Activated naive CD4-positive, alpha-beta T cell treated with anti-CD3 and anti-CD28 coated beads, Interleukin-2, amount 50 U/mL, for 16 hours (primary cell): ENCODE results near the gene RNU1-3.
"Not testable (repeated sequence)": the region's sequence is repeated elsewhere in the genome, so short reads cannot be mapped to it uniquely, and the experiment has no call there.

ENCODE experiments used
- DNase-seq: peaks from one replicate; pipeline ENCODE4 v3.0.0-alpha.2; 2020

The RNU1-3 gene

DNA sequence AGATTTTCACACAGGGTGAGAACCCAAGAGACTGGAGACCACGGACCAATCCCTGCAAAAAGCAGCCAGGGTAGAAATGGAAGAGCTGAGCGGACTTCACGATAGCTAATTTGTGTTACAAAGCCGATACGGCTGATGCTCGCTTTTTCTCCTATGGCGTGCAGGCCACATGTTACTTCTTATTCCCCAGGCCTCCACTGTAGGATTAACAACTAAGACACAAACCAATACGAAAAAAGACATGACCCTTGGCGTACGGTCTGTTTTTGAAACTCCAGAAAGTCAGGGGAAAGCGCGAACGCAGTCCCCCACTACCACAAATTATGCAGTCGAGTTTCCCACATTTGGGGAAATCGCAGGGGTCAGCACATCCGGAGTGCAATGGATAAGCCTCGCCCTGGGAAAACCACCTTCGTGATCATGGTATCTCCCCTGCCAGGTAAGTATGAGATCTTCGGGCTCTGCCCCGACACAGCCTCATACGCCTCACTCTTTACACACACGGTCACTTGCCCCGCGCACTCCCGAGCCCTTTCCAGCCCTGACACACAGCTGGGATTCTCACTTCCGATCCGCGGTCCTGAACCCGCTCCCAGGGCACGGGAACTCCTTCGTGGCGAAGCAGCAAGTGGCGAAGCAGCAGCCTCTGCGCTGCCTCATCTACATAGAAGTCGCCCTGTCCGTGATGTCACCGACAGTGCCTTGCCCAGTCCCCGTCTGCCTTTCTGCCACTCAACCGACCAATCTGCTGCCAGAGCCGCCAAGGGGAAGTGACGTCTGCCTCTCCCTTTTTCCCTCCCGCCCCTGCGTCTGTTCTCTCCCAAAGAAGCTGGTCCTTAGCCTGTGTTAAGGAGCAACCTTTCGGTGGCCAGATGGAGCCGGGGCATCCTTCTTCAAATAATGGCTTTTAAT, at the start of gene RNU1-3:
RNU1-3 (minus strand) TSS at position 447 of the 912 bp plus-strand sequence.
- DNase-seq = not testable (repeated sequence)

DNA sequence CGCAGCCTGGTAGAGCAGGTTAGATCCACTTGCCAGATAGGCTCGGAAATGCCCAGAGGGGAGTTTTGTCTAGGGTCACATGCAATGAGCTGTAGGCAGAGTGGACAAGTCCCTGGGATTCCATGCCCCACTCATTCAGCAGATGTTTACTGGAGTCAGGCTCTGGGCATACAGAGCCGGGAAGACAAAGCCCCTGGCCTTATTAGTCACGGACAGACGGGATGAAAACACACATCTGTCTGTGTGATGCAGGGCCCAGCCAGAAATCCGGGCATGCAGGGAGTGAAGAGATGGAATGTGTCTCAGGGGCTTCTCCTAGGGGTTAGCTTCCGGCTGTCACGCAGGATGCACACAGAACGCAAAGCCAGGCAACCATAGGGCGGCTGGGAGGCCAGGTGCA, 46.7 kb upstream of the RNU1-3 start:
- DNase-seq = not testable (repeated sequence)

DNA sequence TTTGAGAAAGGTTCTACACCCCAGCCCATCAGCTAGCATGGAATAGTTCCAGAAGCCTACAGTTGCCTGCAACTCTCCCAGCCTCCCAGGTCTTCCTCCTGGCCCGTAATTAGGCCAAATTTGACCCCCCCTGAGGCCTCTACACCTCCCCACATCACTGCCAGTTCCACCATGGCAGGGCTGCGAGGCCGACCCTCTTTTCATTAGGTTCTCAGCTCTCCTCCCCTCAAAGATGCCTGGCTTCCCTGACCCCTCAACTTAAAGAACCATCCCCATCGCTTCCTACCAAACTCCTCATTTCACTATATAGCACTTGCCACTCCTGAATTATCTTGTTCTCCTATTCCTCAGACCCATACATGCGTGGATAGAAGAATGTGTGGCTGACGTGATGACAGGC, 46.2 kb upstream of the RNU1-3 start:
- not testable (repeated sequence) for DNase-seq

DNA sequence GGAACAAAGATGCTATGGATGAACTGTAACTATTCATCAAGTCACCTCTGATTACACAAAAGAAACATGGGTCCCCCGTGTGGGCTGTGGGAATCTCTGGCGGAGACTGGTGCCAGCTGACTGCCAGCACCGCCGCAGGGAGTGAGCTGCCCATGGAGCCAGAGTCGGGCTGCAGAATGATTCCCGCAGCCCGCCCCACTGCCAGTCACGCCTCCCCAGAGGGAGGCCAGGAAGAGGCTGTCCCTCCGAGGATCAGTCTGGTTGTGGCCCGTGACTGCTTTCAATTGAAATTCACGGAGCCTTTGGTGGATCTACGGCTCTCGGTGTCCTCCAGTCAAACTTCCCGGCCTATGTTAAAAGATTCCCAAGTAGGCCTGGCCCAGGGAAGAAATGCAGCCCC, 45.8 kb upstream of the RNU1-3 start:
- not testable (repeated sequence) for DNase-seq

DNA sequence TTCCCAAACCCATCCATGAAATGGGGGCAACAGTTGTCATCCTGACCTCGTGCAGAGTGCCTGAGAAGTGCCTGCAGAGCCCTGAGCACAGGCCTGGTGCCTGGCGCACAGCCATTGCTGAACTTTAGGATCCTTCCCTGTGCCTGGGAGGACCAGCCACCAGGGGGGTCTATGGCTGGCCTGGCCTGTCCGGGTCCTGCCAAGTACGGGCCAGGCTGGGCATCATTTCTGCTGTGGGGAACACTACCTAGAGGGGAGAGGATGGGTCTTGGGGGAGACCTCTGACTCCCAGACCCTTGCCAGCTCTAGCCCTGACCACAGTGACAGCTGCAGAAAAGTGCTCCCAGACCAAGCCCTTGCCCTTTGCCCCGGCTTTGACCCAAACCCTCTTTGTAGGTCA, 45.4 kb upstream of the RNU1-3 start:
- not testable (repeated sequence) for DNase-seq

DNA sequence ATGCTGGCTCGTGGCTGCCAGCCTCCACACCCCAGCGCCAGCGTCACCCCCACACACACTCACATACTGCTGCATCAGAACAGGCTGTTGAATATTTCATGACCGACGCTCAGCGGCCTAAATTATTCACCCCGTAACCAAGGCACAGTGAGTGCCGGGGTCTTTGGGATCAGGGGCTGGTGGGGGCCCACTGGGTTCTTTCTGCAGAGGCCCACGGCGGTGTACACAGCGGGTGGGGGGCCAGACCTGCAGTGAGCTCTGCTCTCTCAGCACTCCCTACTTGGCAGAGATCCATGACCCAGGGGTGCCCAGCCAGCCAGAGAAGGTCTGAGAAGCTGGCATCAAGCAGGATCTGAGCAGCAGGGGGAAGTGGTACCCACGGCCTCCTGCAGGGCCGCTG, 43.9 kb upstream of the RNU1-3 start:
- DNase-seq = not testable (repeated sequence)

DNA sequence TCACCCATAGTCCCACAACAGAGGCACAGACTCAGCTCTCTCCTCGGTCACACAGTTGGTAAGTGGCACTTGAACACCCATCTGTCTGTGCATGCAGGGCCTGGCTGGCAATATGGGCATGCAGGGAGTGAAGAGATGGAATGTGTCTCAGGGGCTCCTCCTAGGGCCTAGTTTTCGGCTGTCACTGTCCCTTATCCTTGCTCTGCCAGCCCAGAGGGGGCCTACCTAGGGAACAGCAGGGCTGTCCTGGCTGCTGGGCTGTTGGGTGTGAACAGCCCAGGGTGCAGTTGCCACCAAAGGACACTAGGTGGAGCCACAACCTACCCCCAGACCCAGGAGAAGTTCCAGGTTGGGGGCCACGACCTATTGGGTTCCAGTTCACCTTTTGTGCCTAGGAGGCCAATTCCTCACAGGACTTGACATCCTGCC, 42.9 kb upstream of the RNU1-3 start:
- peak; percentile 57 for DNase-seq

GRCh38 chr1:16708704-16709103, 42.0 kb upstream of the RNU1-3 start:
- DNase-seq = not testable (repeated sequence)

GRCh38 chr1:16707130-16708093, 40.7 kb upstream of the RNU1-3 start:
- DNase-seq = not testable (repeated sequence)

- DNase-seq = not testable (repeated sequence)
Observed at GRCh38 chr1:16706302-16706701, 39.6 kb upstream of the RNU1-3 start.

DNA sequence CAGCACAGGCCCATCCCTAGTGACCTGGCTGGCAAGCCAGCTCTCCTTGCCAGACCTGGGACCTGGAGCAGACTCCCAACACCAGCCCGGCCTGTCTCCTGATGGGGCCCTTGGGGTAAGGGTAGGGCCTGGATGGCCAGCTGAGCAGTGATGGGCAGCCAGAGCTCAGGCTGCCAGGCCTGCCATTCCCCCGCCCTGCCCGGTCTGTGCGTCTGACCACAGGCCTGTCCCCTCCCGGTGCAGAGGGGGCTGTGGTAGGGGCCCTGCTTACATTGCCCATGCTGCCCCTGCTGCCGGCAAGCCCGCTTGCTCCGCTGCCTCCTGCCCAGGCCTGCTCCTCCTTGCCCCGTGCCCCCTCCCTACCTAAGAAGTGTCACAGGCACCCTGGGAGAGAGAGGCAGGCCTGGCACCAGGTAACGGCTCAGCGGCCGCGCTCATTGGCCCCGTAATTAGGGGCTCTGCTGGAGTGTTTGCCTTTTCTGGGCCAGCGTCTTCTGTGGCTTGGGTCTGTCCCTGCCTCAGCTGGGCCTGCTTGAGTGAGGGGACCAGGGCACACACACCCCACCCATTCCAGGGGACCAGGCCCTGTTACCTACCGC, 37.9 kb upstream of the RNU1-3 start:
- DNase-seq = not testable (repeated sequence)

DNA sequence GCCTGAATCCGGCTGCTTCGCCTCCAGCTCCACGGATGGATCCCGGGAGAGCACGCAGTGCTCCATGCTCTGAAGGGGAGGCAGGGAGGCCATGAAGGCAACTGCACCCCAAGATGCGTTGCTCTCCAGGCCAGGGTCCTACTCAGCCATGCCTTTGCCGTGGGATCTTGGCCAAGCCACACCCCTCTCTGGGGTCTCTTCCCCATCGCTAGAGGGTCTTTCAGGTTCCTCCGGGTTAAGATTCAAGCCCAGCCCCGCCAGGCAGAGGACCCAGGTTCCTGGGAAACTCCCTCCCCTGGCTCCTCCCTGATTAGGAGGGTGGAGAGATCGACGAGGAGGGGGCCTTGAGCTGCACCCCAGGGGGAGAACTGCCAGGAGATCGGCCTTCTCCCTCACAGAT, 37.3 kb upstream of the RNU1-3 start:
- DNase-seq = not testable (repeated sequence)

DNA sequence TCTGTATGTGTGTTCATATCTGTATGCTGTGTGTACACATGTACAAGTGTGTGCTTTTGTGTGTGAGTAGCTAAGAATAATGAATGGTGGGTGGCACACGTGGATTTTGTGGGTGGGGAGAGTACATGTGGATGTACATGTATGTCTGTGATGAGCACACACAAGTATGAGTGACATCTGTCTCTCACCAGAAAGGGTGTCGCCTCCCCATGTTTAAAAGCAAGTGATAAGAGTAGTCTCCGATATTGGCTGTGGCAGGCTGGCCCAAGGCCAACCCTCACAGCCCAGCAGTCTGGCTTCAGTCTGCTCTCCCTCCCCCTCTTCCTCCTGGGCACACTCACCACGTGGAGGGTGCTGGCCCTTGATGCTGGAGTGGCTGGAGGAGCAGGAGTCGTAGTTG, 36.9 kb upstream of the RNU1-3 start:
- not testable (repeated sequence) for DNase-seq

- DNase-seq = not testable (repeated sequence)
Observed at GRCh38 chr1:16703141-16703540, 36.4 kb upstream of the RNU1-3 start.

DNA sequence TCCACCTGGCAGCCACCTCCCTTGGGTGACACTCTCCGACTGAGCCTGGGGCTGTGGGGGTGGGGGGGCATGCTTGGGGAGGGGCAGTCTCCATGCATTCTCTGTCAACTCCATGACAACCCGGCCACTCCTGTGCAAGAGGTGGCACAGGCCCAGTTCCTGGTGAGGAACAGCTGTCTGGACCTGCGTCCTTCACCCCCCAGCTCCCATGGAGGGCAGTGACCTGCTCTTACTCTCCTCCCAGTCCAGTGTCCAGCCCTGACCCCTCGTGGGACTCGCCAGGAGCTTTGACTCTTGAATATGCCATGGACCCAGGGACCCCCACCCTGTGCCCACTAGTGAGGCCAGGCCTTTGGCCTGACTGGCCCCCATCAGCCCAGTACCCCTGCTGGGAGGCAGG, 35.5 kb upstream of the RNU1-3 start:
- not testable (repeated sequence) for DNase-seq

DNA sequence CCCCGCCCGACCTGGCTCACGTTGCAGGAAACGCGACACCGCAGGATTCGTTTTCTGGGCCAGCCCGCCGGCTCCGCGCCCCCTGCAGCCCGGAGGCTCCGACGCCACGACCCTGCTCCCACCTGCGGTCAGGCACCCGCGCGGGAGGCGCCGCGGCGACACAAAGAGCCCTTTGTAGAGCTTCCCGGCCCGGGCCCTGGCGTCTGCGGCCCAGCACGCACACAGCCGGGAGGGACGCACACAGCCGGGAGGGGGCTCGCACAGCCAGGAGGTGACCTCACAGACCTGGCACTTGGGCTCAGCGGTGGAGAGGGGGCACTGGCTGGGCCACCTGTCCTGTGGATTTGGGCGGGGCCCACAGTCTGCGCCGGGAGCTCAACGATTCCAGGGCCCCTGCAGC, 34.4 kb upstream of the RNU1-3 start:
- not testable (repeated sequence) for DNase-seq

- DNase-seq = not testable (repeated sequence)
Observed at GRCh38 chr1:16700138-16700895, 33.6 kb upstream of the RNU1-3 start.

DNA sequence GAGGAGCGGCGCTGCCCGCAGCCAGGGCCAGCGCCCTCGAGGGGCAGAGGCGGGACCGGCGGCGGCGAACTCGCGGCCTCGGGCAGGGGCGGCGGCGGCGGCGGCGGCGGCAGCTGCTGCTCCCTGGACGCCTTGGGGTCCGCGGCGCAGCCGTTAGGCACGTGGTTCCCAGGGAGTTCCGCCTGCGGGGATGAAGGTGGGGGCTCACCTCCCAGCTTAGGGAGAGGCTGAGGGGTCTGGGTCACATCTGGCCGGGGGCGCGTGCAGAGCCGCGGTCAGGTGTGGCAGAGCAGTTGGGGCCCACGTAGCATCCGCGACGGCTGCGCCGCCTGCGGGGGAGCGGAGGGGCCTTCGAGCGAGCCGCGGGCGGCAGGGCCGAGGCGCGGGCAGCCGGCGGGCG, 32.7 kb upstream of the RNU1-3 start:
- DNase-seq = not testable (repeated sequence)

DNA sequence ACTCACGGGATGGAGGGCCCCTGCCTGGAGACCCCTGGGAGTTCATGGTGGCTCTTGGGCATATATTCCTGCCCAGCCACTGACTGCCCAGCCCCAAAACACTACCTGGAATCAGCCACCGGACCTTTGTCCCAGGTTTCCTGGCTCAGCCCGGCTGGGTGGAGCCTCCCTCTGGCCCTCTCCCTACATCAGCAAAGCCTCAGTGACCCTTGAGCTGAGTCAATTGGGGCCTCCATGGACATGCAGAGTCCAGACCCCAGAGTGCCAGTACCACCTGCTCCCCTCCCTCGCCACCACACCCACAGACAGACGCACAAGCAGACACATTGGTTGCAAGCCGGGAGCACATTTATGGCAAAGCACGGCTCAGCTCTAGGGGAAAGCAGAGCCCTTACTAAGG, 30.4 kb upstream of the RNU1-3 start:
- not testable (repeated sequence) for DNase-seq

- not testable (repeated sequence) for DNase-seq
Observed at GRCh38 chr1:16696507-16697150, 29.9 kb upstream of the RNU1-3 start.

GRCh38 chr1:16694308-16694702, 27.6 kb upstream of the RNU1-3 start:
- DNase-seq = not testable (repeated sequence)
